NCI-H1417 treated with DMSO at 0.1 percent for 48 hours (cell line): ENCODE data around the gene ZNF211.

ENCODE experiments used
- DNase-seq: peaks from one replicate; lab custom pipeline; 2025; lab: John Stamatoyannopoulos, UW

ZNF211 gene

GRCh38 chr19:57632987-57633831 is at the start of gene ZNF211:
Gene ZNF211 (plus strand): TSS chr19:57633168. CDS start chr19:57633347, 179 bp downstream.
- no peak for DNase-seq

- no peak for DNase-seq
Measured at GRCh38 chr19:57583521-57584416, 49.2 kb upstream of the ZNF211 start, which contains the start of gene ZIK1. Gene ZIK1 (plus strand): TSS chr19:57584145. CDS start chr19:57584357, 212 bp downstream.

GRCh38 chr19:57587529-57587928 is 45.4 kb upstream of the ZNF211 start:
- no peak for DNase-seq

GRCh38 chr19:57599377-57599760 is 33.6 kb upstream of the ZNF211 start:
- no peak for DNase-seq

- DNase-seq, result peak; percentile 22
Measured at GRCh38 chr19:57599761-57600383, 33.1 kb upstream of the ZNF211 start, which contains the start of gene ZNF530. Gene ZNF530 (plus strand): TSS chr19:57599885. CDS start chr19:57604346, 4,461 bp downstream.

GRCh38 chr19:57606931-57607330 is 26.0 kb upstream of the ZNF211 start:
- no peak for DNase-seq

GRCh38 chr19:57611113-57611512 is 21.9 kb upstream of the ZNF211 start:
- no peak for DNase-seq

GRCh38 chr19:57613941-57614743 is 18.8 kb upstream of the ZNF211 start, which contains the start of gene ZNF134:
Gene ZNF134 (plus strand): TSS chr19:57614242. CDS start chr19:57619469, 5,227 bp downstream.
- DNase-seq, result peak; percentile 65

- no peak for DNase-seq
Measured at GRCh38 chr19:57615346-57615745, 17.6 kb upstream of the ZNF211 start.

GRCh38 chr19:57620673-57621348 is 12.2 kb upstream of the ZNF211 start:
- DNase-seq, result no peak

- DNase-seq, result no peak
Measured at GRCh38 chr19:57623091-57623490, 9.9 kb upstream of the ZNF211 start.

- no peak for DNase-seq
Measured at GRCh38 chr19:57633832-57634131, 814 bp downstream of the ZNF211 start.

- no peak for DNase-seq
Measured at GRCh38 chr19:57637379-57637778, 4.4 kb downstream of the ZNF211 start.

- DNase-seq, result no peak
Measured at GRCh38 chr19:57641715-57642234, 8.8 kb downstream of the ZNF211 start.

- DNase-seq, result no peak
Measured at GRCh38 chr19:57642396-57643046, 9.6 kb downstream of the ZNF211 start.

- no peak for DNase-seq
Measured at GRCh38 chr19:57643734-57644133, 10.8 kb downstream of the ZNF211 start.

- DNase-seq, result no peak
Measured at GRCh38 chr19:57648331-57649003, 15.5 kb downstream of the ZNF211 start.

- no peak for DNase-seq
Measured at GRCh38 chr19:57651654-57651996, 18.7 kb downstream of the ZNF211 start.

- DNase-seq, result no peak
Measured at GRCh38 chr19:57653689-57654088, 20.7 kb downstream of the ZNF211 start.

GRCh38 chr19:57655443-57655842 is 22.5 kb downstream of the ZNF211 start:
- no peak for DNase-seq
